ENCODE measurements around the gene CRYAB.

CRYAB gene

DNA sequence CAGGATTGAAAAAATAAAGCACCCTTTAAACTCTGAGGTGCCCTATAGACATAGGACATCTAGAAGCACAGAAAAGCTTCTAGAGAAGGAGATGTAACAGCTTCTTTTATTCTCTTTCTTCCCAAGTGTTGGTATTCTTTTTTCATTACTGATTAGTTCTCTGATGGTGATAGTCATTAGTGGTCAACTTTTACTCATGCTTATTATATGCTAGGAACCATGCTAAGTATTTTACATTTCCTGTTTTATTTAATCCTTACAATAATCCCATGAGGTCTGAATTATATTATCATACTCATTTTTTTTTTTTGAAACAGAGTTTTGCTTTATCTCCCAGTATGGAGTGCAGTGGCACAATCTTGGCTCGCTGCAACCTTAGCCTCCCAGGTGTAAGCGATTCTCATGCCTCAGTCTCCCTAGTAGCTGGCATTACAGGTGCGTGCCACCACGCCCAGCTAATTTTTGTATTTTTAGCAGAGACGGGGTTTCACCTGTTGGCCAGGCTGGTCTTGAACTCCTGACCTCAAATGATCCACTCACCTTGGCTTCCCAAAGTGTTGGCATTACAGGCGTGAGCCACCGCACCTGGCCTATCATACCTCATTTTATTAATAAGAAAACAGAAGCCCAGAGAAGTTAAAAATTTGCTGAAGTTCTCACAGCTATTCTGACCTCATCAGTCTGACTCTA, 10.1 kb upstream of the CRYAB start:
- Mint-ChIP-seq H3K4me3 (no peak overlapping the region), H3K36me3 (no peaks in the 10 kb centered on the region), H3K4me1 (peaks cover 11% of the 10 kb centered on the region), H3K27ac (no peak overlapping the region), H3K9me3 (no peaks in the 10 kb centered on the region)
- ATAC-seq (no peak), DNase-seq (ENCODE audit: low spot score in 2 of 2) (no peak)

DNA sequence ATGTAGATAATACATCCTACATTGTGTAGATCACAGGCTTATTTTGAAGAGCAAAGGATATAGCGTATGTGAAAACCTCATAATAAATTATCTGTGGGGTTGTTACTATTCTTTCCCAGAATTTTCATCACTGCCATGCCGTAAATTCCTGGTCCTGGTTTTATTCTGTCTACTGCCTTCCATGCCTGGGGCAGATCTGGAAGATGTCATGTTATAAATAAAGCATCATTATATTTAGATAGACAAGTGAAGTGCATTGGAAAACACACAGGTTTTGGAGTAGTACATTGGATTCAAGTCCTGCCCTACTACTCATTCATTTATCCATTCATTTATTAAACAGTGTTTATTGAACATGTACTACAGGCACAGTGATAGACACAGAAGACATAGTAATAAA, 9.3 kb upstream of the CRYAB start:
- Mint-ChIP-seq H3K9me3 (no peaks in the 10 kb centered on the region), H3K27ac (no peak overlapping the region)
- no peak for ATAC-seq

GRCh38 chr11:111918390-111919256, 7.1 kb upstream of the CRYAB start, which contains the start of gene C11orf52:
Gene C11orf52, plus strand, starts transcription at chr11:111918913. Its CDS starts 60 bp downstream, at chr11:111918973.
- H3K4me3 Mint-ChIP-seq: no peak within 1 kb of the TSS
- H3K27ac Mint-ChIP-seq: no peak within 1 kb of the TSS
- H3K4me1 Mint-ChIP-seq: no peaks in the 10 kb centered on the region
- no peaks in the 10 kb centered on the region for H3K36me3 Mint-ChIP-seq
- ATAC-seq (no peak), DNase-seq (ENCODE audit: low spot score in 2 of 2) (no peak)
- H3K9me3 Mint-ChIP-seq: no peaks in the 10 kb centered on the region

More for the DNA sequence above, 9.3 kb upstream of the CRYAB start:
- no peaks in the 10 kb centered on the region for H3K36me3 Mint-ChIP-seq
- H3K4me1 Mint-ChIP-seq: peaks cover 3% of the 10 kb centered on the region
- H3K4me3 Mint-ChIP-seq: no peak overlapping the region
- DNase-seq (ENCODE audit: low spot score in 2 of 2): no peak

DNA sequence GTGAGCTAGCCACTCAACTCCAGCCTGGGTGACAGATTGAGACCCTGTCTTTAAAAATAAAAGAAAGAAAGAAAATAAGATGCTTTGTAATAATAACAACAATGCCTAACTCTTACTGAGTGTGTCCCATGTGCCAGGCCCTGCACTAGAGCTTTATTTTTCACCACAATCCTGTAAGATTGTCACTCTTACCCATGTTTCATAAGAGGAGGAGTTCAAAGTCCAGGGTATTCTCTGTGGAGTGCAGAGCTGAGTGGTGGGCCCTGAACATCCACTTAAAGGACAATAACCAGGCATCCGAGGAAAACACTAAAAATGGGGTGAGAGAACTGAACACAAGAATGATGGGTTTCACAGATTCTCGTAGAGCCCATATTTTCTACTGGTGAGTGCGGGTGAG, 6.2 kb upstream of the CRYAB start:
- H3K9me3 Mint-ChIP-seq: no peaks in the 10 kb centered on the region
- H3K27ac Mint-ChIP-seq: no peak overlapping the region
- H3K36me3 Mint-ChIP-seq: no peaks in the 10 kb centered on the region
- H3K4me1 Mint-ChIP-seq: no peaks in the 10 kb centered on the region
- no peak for ATAC-seq
- peak in 1 of 2 donors; percentile 2 for DNase-seq (ENCODE audit: low spot score in 2 of 2)
- no peak overlapping the region for H3K4me3 Mint-ChIP-seq

GRCh38 chr11:111917312-111917711, 5.7 kb upstream of the CRYAB start:
- DNase-seq (ENCODE audit: low spot score in 2 of 2): peak in 1 of 2 donors; percentile 30

DNA sequence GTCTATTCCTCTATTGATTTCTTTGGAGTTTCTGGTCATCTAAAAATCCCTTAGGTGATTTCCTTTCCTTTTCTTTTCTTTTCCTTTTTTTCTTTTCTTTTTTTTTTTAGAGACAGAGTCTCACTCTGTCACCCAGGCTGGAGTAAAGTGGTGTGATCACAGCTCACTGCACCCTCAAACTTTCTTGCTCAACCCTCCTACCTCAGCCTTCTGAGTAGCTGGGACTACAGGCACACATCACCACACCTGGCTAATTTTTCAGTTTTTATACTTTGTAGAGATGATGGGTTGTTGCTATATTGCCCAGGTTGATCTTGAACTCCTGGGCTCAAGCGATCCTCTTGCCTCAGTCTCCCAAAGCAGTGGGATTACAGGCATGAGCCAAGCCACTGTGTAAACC, 5.2 kb upstream of the CRYAB start:
- no peak overlapping the region for H3K4me3 Mint-ChIP-seq
- H3K9me3 Mint-ChIP-seq: no peaks in the 10 kb centered on the region
- DNase-seq (ENCODE audit: low spot score in 2 of 2) (no peak), ATAC-seq (no peak)
- no peak overlapping the region for H3K27ac Mint-ChIP-seq
- no peaks in the 10 kb centered on the region for H3K4me1 Mint-ChIP-seq
- H3K36me3 Mint-ChIP-seq: no peaks in the 10 kb centered on the region

More at GRCh38 chr11:111917312-111917711, 5.7 kb upstream of the CRYAB start:
- H3K4me3 Mint-ChIP-seq: no peak overlapping the region
- no peaks in the 10 kb centered on the region for H3K9me3 Mint-ChIP-seq
- H3K27ac Mint-ChIP-seq: no peak overlapping the region
- no peak for ATAC-seq
- H3K4me1 Mint-ChIP-seq: no peaks in the 10 kb centered on the region
- no peaks in the 10 kb centered on the region for H3K36me3 Mint-ChIP-seq

GRCh38 chr11:111913997-111914396, 2.4 kb upstream of the CRYAB start:
- Mint-ChIP-seq H3K4me1 (no peaks in the 10 kb centered on the region), H3K9me3 (no peaks in the 10 kb centered on the region), H3K27ac (no peak overlapping the region), H3K36me3 (no peaks in the 10 kb centered on the region), H3K4me3 (no peak overlapping the region)
- peak in 1 of 2 donors; percentile 18 for DNase-seq (ENCODE audit: low spot score in 2 of 2)
- no peak for ATAC-seq

GRCh38 chr11:111913031-111913861, 1.7 kb upstream of the CRYAB start:
- Mint-ChIP-seq H3K27ac (no peak overlapping the region), H3K4me1 (no peaks in the 10 kb centered on the region), H3K4me3 (no peak overlapping the region), H3K9me3 (no peaks in the 10 kb centered on the region), H3K36me3 (no peaks in the 10 kb centered on the region)
- ATAC-seq (no peak), DNase-seq (ENCODE audit: low spot score in 2 of 2) (peak in 1 of 2 donors; percentile 35)

DNA sequence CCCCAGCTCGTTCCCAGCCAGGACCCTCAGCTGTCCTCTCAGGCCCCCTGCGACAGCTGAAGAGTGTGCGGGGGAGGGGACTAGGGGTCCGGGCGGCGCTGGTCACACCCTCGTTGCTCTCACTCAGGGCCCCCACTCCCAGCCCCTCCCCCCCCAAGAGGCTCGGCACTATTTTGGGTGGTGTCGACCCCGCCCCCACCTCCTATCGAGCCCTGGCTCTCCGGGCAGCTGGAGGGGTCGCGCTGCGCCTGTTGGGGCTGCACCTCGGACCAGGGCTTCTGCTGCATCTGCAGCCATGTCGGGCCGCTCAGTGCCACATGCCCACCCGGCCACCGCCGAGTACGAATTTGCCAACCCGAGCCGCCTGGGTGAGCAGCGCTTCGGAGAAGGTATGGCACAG, 965 bp upstream of the CRYAB start, which contains the start of gene HSPB2:
Gene HSPB2, plus strand, starts transcription at position 200 of the 400 bp plus-strand sequence. Its CDS starts 96 bp downstream, at position 296.
- ATAC-seq (no peak), DNase-seq (ENCODE audit: low spot score in 2 of 2) (peak in 1 of 2 donors; percentile 15)
- no peaks in the 10 kb centered on the region for H3K9me3 Mint-ChIP-seq
- no peaks in the 10 kb centered on the region for H3K4me1 Mint-ChIP-seq
- no peaks in the 10 kb centered on the region for H3K36me3 Mint-ChIP-seq
- no peak within 1 kb of the TSS for H3K4me3 Mint-ChIP-seq
- H3K27ac Mint-ChIP-seq: no peak within 1 kb of the TSS

GRCh38 chr11:111910676-111911562, 651 bp downstream of the CRYAB start:
- DNase-seq (ENCODE audit: low spot score in 2 of 2): peak in 1 of 2 donors; percentile 43
- no peak for ATAC-seq
- Mint-ChIP-seq H3K36me3 (no peaks in the 10 kb centered on the region), H3K27ac (no peak overlapping the region), H3K4me1 (no peaks in the 10 kb centered on the region), H3K9me3 (no peaks in the 10 kb centered on the region), H3K4me3 (no peak overlapping the region)

DNA sequence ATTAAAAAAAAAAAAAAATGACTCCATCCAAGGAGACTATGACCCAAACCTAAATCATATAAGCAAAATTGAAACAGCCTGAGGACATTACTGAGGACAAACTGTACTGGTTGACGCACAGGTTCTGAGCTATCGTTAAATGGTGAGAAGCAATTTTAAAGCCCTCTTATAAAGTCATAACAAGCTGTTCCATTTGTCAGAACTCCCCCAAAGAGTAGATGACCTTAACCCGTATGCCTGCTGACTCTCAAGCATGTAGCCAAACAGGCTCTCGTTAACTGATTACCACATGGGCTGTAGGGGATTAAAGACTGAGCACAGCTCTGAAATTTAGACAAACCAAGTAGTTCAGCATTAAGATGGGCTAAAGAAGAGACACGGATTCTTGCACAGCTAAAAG, 2.2 kb downstream of the CRYAB start:
- Mint-ChIP-seq H3K36me3 (no peaks in the 10 kb centered on the region), H3K4me1 (no peaks in the 10 kb centered on the region), H3K4me3 (no peak overlapping the region), H3K9me3 (no peaks in the 10 kb centered on the region), H3K27ac (no peak overlapping the region)
- DNase-seq (ENCODE audit: low spot score in 2 of 2): peak in 1 of 2 donors; percentile 12
- no peak for ATAC-seq

- Mint-ChIP-seq H3K36me3 (no peaks in the 10 kb centered on the region), H3K4me1 (no peaks in the 10 kb centered on the region), H3K27ac (no peak overlapping the region), H3K4me3 (no peak overlapping the region), H3K9me3 (no peaks in the 10 kb centered on the region)
- DNase-seq (ENCODE audit: low spot score in 2 of 2) (peak in 1 of 2 donors; percentile 30), ATAC-seq (no peak)
Observed at GRCh38 chr11:111908639-111909305, 2.8 kb downstream of the CRYAB start.

DNA sequence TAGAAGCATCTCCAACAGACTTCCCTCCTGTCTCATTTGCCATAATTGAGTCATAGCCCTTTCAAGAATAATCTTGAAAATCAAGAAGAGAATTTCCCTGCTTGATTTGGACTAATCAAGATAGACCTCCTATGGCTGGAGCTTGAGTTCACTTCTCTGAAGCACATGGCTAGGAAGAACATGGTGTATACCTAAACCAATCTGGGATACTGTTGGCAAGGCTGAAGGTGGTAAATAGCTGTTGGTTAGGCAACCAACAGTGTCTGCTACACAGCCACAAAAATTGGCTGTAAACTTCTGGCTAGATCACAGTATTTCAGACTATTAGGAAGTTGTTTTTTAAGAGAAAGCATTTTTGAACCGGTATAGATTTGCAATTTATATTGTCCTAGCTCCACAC, 4.9 kb downstream of the CRYAB start:
- DNase-seq (ENCODE audit: low spot score in 2 of 2): peak in 1 of 2 donors; percentile 23
- ATAC-seq: no peak
- Mint-ChIP-seq H3K4me3 (no peak overlapping the region), H3K4me1 (no peaks in the 10 kb centered on the region), H3K27ac (no peak overlapping the region), H3K9me3 (no peaks in the 10 kb centered on the region), H3K36me3 (no peaks in the 10 kb centered on the region)

DNA sequence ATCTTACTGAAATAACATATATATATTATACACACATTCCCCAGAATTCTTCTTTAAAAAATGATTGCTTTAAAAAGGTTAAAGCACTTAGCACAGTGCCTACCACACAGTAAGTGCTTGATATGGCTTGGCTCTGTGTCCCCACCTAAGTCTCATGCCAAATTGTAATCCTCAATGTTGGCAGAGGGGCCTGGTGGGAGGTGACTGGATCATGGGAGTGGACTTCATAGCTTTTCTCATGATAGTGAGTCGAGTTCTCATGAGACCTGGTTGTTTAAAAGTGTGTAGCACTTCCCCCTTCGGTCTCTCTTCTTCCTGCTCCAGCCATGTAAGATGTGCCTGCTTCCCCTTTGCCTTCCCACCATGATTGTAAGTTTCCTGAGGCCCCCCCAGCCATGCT, 6.2 kb downstream of the CRYAB start:
- Mint-ChIP-seq H3K9me3 (no peaks in the 10 kb centered on the region), H3K36me3 (no peaks in the 10 kb centered on the region), H3K27ac (no peak overlapping the region), H3K4me3 (no peak overlapping the region), H3K4me1 (no peaks in the 10 kb centered on the region)
- peak in 1 of 2 donors; percentile 6 for DNase-seq (ENCODE audit: low spot score in 2 of 2)
- no peak for ATAC-seq
